ENCODE data around the gene ITGB1. TPM values are rescaled to one million over a fixed set of nuclear protein-coding genes. Genes with fewer than 3 reads are reported as not detected.
"Not testable (repeated sequence)": the region's sequence is repeated elsewhere in the genome, so short reads cannot be mapped to it uniquely, and the experiment has no call there.

The ITGB1 gene
- 220 and 236 TPM in 2 replicates for total RNA-seq
- long read RNA-seq, transcript ITGB1-201 (16 exons, 3,640 nt) = major isoform, 146 of 237 reads
- long read RNA-seq, partial matches to known transcripts = 78 of 237 reads
- long read RNA-seq, other reads (novel, unspliced or antisense) = 12 of 237 reads

- Mint-ChIP-seq H3K36me3 (ENCODE audit: low read depth) (no peaks in the 10 kb centered on the region), H3K9me3 (no peaks in the 10 kb centered on the region), H3K27ac (ENCODE audit: unreplicated experiment) (peak within 1 kb of the TSS; percentile 100), H3K4me3 (peak within 1 kb of the TSS; percentile 98), H3K4me1 (peaks cover 76% of the 10 kb centered on the region), H3K27me3 (ENCODE audit: low read depth) (no peaks in the 10 kb centered on the region)
- DNase-seq (ENCODE audit: low read depth, low spot score) = peak; percentile 94
- TF ChIP-seq CTCF (conservative IDR thresholded peaks at IDR 0.05) = no peak
Measured at GRCh38 chr10:32958085-32959005, at the start of gene ITGB1. ITGB1 (minus strand) TSS chr10:32958230; CDS start chr10:32935558, 22,672 bp downstream.

GRCh38 chr10:33006342-33006887, 48.4 kb upstream of the ITGB1 start:
- no peak overlapping the region for H3K4me3 Mint-ChIP-seq
- H3K27ac Mint-ChIP-seq (ENCODE audit: unreplicated experiment) = no peak overlapping the region
- H3K27me3 Mint-ChIP-seq (ENCODE audit: low read depth) = no peaks in the 10 kb centered on the region
- H3K4me1 Mint-ChIP-seq = peaks cover 31% of the 10 kb centered on the region
- no peak for TF ChIP-seq CTCF (conservative IDR thresholded peaks at IDR 0.05)
- H3K36me3 Mint-ChIP-seq (ENCODE audit: low read depth) = no peaks in the 10 kb centered on the region
- DNase-seq (ENCODE audit: low read depth, low spot score) = no peak
- H3K9me3 Mint-ChIP-seq = no peaks in the 10 kb centered on the region

GRCh38 chr10:33005322-33006301, 47.6 kb upstream of the ITGB1 start:
- no peaks in the 10 kb centered on the region for H3K36me3 Mint-ChIP-seq (ENCODE audit: low read depth)

GRCh38 chr10:33001908-33002492, 44.0 kb upstream of the ITGB1 start:
- no peak overlapping the region for H3K27ac Mint-ChIP-seq (ENCODE audit: unreplicated experiment)
- TF ChIP-seq CTCF (conservative IDR thresholded peaks at IDR 0.05) = no peak
- no peak for DNase-seq (ENCODE audit: low read depth, low spot score)
- H3K9me3 Mint-ChIP-seq = peaks cover 2% of the 10 kb centered on the region
- H3K27me3 Mint-ChIP-seq (ENCODE audit: low read depth) = no peaks in the 10 kb centered on the region
- no peak overlapping the region for H3K4me3 Mint-ChIP-seq
- peaks cover 14% of the 10 kb centered on the region for H3K4me1 Mint-ChIP-seq
- H3K36me3 Mint-ChIP-seq (ENCODE audit: low read depth) = no peaks in the 10 kb centered on the region

More at GRCh38 chr10:33005322-33006301, 47.6 kb upstream of the ITGB1 start:
- peak overlapping the region; percentile 74 for H3K4me3 Mint-ChIP-seq
- H3K27ac Mint-ChIP-seq (ENCODE audit: unreplicated experiment) = peak overlapping the region; percentile 95
- DNase-seq (ENCODE audit: low read depth, low spot score) = peak; percentile 54
- H3K4me1 Mint-ChIP-seq = peaks cover 30% of the 10 kb centered on the region
- H3K27me3 Mint-ChIP-seq (ENCODE audit: low read depth) = no peaks in the 10 kb centered on the region
- no peak for TF ChIP-seq CTCF (conservative IDR thresholded peaks at IDR 0.05)
- no peaks in the 10 kb centered on the region for H3K9me3 Mint-ChIP-seq

- not testable (repeated sequence) for H3K36me3 Mint-ChIP-seq (ENCODE audit: low read depth); H3K27me3 Mint-ChIP-seq (ENCODE audit: low read depth); H3K4me1 Mint-ChIP-seq; DNase-seq (ENCODE audit: low read depth, low spot score); H3K4me3 Mint-ChIP-seq; H3K9me3 Mint-ChIP-seq
- peak overlapping the region; percentile 63 for H3K27ac Mint-ChIP-seq (ENCODE audit: unreplicated experiment)
Measured at GRCh38 chr10:32998060-32998581, 40.1 kb upstream of the ITGB1 start.

All from neural crest cell (in vitro differentiated cells).